H1 (cell line): Measurements from ENCODE around the gene SSR1. TPM values are rescaled to one million over a fixed set of nuclear protein-coding genes. Genes with fewer than 3 reads are reported as not detected.

Experiments used
- BCL11A ChIP-seq, 2 experiments: IDR thresholded peaks; one replicate each; pipeline ENCODE4 v1.6.1; 2011; ENCODE audit warnings: low read depth in 2 of 2, low read length in 2 of 2, mild to moderate bottlenecking in 2 of 2
- HDAC6 ChIP-seq: IDR thresholded peaks from one replicate; pipeline ENCODE4 v1.7.1; 2012; ENCODE audit warnings: low read depth, mild to moderate bottlenecking, inconsistent platforms, low read length, moderate library complexity
- NRF1 ChIP-seq: IDR thresholded peaks from 2 replicates; pipeline ENCODE4 v1.6.1; 2011; ENCODE audit warnings: mild to moderate bottlenecking, low read depth, low read length, improper control_type of control experiment
- RXRA ChIP-seq: IDR thresholded peaks from 2 replicates; pipeline ENCODE4 v1.6.1; 2011; ENCODE audit warnings: low read depth, mild to moderate bottlenecking, low read length, moderate library complexity; ENCODE audit not compliant: insufficient read depth
- TAF1 ChIP-seq: IDR thresholded peaks from 2 replicates; pipeline ENCODE4 v1.6.1; 2011; ENCODE audit warnings: mild to moderate bottlenecking, low read depth, low read length
- TCF12 ChIP-seq: IDR thresholded peaks from 2 replicates; pipeline ENCODE4 v1.6.1; 2011; ENCODE audit warnings: low read depth, mild to moderate bottlenecking, low read length
- polyA plus RNA-seq, 7 experiments: library from polyadenylated mRNA; depleted of rRNA in 3 of 7; stranded (reverse) in 5 of 7; unstranded in 2 of 7; fragments of >200 nt in 5 of 7; fragments of 200-250 nt in 2 of 7; gene quantifications; 1 replicate in 5 of 7; 2 replicates in 1 of 7; 4 replicates in 1 of 7; pipeline versions ENCODE4 v1.2.1 to v1.2.3, GENCODE V29; 2011 to 2013; ENCODE audit warnings: missing spikeins in 2 of 7, mixed read lengths in 2 of 7
- total RNA-seq: library from RNA; stranded (reverse); fragmentation: NEBNext Ultra II Directional; extraction: Animal tissue kit (Norgen Biotek cat#: 25700); gene quantifications from 2 replicates; pipeline ENCODE4 v1.2.1, GENCODE V29; 2021

The SSR1 gene
- total and polyA plus RNA-seq, 2 of the 8 experiments (the other 6 are each of a cell fraction or from before 2014, with no cell fraction given), result 26.6 to 117 TPM

GRCh38 chr6:7235712-7236305, 77.2 kb downstream of the SSR1 start (continued):
- TF ChIP-seq RXRA (no peak), HDAC6 (no peak), TAF1 (no peak), NRF1 (no peak), BCL11A (IDR thresholded peaks at IDR 0.05; ENCODE audit: low read depth in 2 of 2, low read length in 2 of 2) (no peak), TCF12 (no peak)
